Right atrium auricular region (tissue), 2 donors: ENCODE results near the gene ADGRL3. TPM values are rescaled to one million over a fixed set of nuclear protein-coding genes. Genes with fewer than 3 reads are reported as not detected.

Experiments used
- DNase-seq: peaks from one replicate; pipeline ENCODE4 v3.0.0-alpha.2; 2019; ENCODE audit warnings: low spot score
- H3K27ac ChIP-seq, 2 donors: fragments of 200-600 bp; sonication (generic); 1 replicate in 1 of 2; 2 replicates in 1 of 2; pipeline ENCODE4 v1.5.1; 2016 to 2019
- H3K27me3 ChIP-seq, 2 donors: fragments of 200-600 bp; sonication (generic); one replicate each; pipeline versions ENCODE4 v1.5.1 to v1.6.0; 2017 to 2019
- H3K36me3 ChIP-seq: fragments of 200-600 bp; sonication (generic); one replicate; pipeline ENCODE4 v1.5.1; 2016
- H3K4me1 ChIP-seq, 2 donors: fragments of 200-600 bp; sonication (generic); one replicate each; pipeline versions ENCODE4 v1.5.1 to v1.6.0; 2017 to 2019
- H3K4me3 ChIP-seq, 2 donors: fragments of 200-600 bp; sonication (generic); 1 replicate in 1 of 2; 2 replicates in 1 of 2; pipeline ENCODE4 v1.5.1; 2017 to 2019; ENCODE audit warnings: mild to moderate bottlenecking in 1 of 2, moderate library complexity in 1 of 2
- H3K9me3 ChIP-seq, 2 donors: fragments of 200-600 bp; sonication (generic); one replicate each; pipeline ENCODE4 v1.5.1; 2019
- CTCF ChIP-seq, 2 donors: fragments of 200-600 bp; sonication (generic); IDR thresholded peaks; one replicate each; pipeline ENCODE4 v1.5.1; 2019; ENCODE audit warnings: antibody characterized with exemption in 2 of 2
- total RNA-seq, 2 donors: library from RNA; depleted of rRNA; stranded (reverse); fragments of >200 nt; gene quantifications; one replicate each; pipeline ENCODE4 v1.1.0, GENCODE V29; 2016

Gene ADGRL3
- total RNA-seq, 2 donors from 2014 or later, result 0.86 to 1.9 TPM

DNA sequence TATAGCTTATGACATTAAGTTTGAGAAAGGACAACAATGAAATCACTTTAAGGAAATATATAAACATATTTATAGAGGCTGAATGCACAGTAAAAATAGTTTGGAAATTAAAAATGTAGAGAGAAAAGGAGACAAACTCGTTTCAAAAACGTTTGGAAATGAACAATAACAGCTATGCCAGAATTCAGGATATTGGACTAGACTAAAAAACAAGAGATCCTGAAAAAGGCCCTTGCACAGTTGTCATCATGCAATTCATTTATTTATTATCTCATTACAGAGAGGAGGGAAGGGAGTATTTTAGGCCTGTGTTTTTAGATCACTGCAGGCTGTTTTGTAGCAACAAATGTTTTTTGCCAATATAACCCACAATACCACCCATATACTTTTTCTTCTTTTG, 527.2 kb downstream of the ADGRL3 start:
- no peak for TF ChIP-seq CTCF (IDR thresholded peaks at IDR 0.05)
- Histone ChIP-seq H3K27ac (no peak overlapping the region), H3K4me3 (no peak overlapping the region), H3K4me1 (no peaks in the 10 kb centered on the region), H3K27me3 (no peaks in the 10 kb centered on the region), H3K36me3 (no peaks in the 10 kb centered on the region), H3K9me3 (no peaks in the 10 kb centered on the region)
- DNase-seq, result no peak

- Histone ChIP-seq H3K36me3 (no peaks in the 10 kb centered on the region), H3K27ac (no peak overlapping the region), H3K4me1 (no peaks in the 10 kb centered on the region), H3K27me3 (no peaks in the 10 kb centered on the region), H3K4me3 (no peak overlapping the region), H3K9me3 (no peaks in the 10 kb centered on the region)
- no peak for TF ChIP-seq CTCF (IDR thresholded peaks at IDR 0.05)
- DNase-seq, result no peak
These were observed 534.3 kb downstream of the ADGRL3 start for GRCh38 chr4:61734409-61734808.

DNA sequence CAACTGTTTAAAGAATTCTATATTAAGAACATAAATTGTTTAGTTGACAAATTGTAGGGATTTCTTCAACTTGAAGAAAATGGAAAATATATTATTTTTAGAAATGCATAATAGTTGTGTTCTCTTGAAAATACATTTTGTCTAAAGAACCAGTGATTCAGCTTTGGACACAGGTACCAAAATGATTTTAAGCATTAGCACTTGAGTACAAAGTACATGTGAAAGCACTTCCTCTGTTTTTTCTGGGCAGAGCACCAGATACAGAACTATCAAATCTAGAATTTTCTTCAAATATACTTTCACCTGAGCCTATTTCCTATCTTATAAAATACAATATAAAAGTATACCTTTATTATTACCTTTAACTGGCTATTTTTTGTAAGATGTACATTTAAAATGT, 539.8 kb downstream of the ADGRL3 start:
- H3K36me3 ChIP-seq, result no peaks in the 10 kb centered on the region
- H3K9me3 ChIP-seq, result peaks cover 0 to 7% of the 10 kb centered on the region in 2 donors
- H3K4me3 ChIP-seq, result no peak overlapping the region
- H3K27me3 ChIP-seq, result no peaks in the 10 kb centered on the region
- H3K4me1 ChIP-seq, result no peaks in the 10 kb centered on the region
- no peak for DNase-seq
- no peak overlapping the region for H3K27ac ChIP-seq
- TF ChIP-seq CTCF (IDR thresholded peaks at IDR 0.05), result no peak

DNA sequence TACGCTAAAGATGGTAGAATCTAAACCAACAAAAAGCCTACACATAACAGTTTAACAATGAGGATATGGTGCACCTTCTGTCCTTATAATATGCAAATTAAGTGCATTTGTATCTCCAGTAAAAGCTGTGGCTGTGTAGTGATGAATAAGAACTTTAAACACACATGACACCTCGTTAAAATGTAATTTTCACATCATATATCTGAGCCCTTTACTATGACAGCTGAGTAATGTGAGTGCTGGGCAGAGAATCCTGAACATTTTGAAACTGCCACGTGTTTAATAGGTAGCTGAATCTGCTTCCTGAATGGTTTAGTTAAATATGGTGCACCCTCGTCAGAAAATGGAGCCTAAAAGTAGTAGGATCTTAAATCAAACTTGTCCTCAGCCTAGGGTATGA, 540.8 kb downstream of the ADGRL3 start:
- Histone ChIP-seq H3K4me3 (no peak overlapping the region), H3K27ac (no peak overlapping the region), H3K36me3 (no peaks in the 10 kb centered on the region), H3K4me1 (no peaks in the 10 kb centered on the region), H3K27me3 (no peaks in the 10 kb centered on the region), H3K9me3 (peaks cover 0 to 7% of the 10 kb centered on the region in 2 donors)
- no peak for DNase-seq
- no peak for TF ChIP-seq CTCF (IDR thresholded peaks at IDR 0.05)

- Histone ChIP-seq H3K36me3 (no peaks in the 10 kb centered on the region), H3K27me3 (no peaks in the 10 kb centered on the region), H3K9me3 (peaks cover 0 to 7% of the 10 kb centered on the region in 2 donors), H3K27ac (no peak overlapping the region), H3K4me3 (no peak overlapping the region), H3K4me1 (no peaks in the 10 kb centered on the region)
- DNase-seq, result no peak
- peak in 1 of 2 donors; percentile 14 for TF ChIP-seq CTCF (IDR thresholded peaks at IDR 0.05)
These were observed 541.4 kb downstream of the ADGRL3 start for GRCh38 chr4:61741327-61742096.

DNA sequence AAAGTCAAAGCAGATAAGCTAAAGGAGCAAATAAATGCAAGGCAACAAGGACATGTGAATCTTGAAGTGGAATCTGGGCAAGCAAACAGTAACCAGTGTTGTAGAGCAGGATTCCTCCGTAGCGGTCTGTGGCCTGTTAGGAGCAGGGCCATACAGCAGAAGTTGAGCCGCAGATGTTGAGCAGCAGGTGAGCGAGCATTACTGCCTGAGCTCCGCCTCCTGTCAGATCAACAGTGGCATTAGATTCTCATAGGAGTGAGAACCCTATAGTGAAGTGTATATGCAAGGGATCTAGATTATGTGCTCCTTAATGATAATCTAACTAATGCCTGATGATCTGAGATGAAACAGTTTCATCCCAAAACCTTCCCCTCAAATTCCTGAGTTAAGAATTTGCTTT, 550.7 kb downstream of the ADGRL3 start:
- no peaks in the 10 kb centered on the region for H3K36me3 ChIP-seq
- TF ChIP-seq CTCF (IDR thresholded peaks at IDR 0.05), result no peak
- H3K4me3 ChIP-seq, result no peak overlapping the region
- DNase-seq, result no peak
- H3K27me3 ChIP-seq, result no peaks in the 10 kb centered on the region
- H3K9me3 ChIP-seq, result no peaks in the 10 kb centered on the region
- H3K4me1 ChIP-seq, result no peaks in the 10 kb centered on the region
- no peak overlapping the region for H3K27ac ChIP-seq
